OCI-M1 (cell line): Measurements from ENCODE around the gene MNDA.

ENCODE experiments used
- DNase-seq: peaks from one replicate; lab custom pipeline; 2025; lab: John Stamatoyannopoulos, UW

The MNDA gene

GRCh38 chr1:158830904-158831507, at the start of gene MNDA:
Gene MNDA, plus strand, starts transcription at chr1:158831351. Its CDS starts 10,803 bp downstream, at chr1:158842154.
- DNase-seq = peak; percentile 95

- DNase-seq = peak; percentile 45
These were observed 37.5 kb upstream of the MNDA start for GRCh38 chr1:158793604-158794003.

GRCh38 chr1:158794247-158794646, 36.9 kb upstream of the MNDA start:
- no peak for DNase-seq

- DNase-seq = no peak
These were observed 32.6 kb upstream of the MNDA start for GRCh38 chr1:158798531-158798930.

GRCh38 chr1:158799689-158800088, 31.5 kb upstream of the MNDA start:
- DNase-seq = peak; percentile 39

GRCh38 chr1:158800526-158800925, 30.6 kb upstream of the MNDA start:
- no peak for DNase-seq

- no peak for DNase-seq
These were observed 29.8 kb upstream of the MNDA start for GRCh38 chr1:158801396-158801795.

GRCh38 chr1:158803678-158804077, 27.5 kb upstream of the MNDA start:
- DNase-seq = no peak

- no peak for DNase-seq
These were observed 24.1 kb upstream of the MNDA start for GRCh38 chr1:158806916-158807536.

- DNase-seq = no peak
These were observed 21.9 kb upstream of the MNDA start for GRCh38 chr1:158809256-158809655.

GRCh38 chr1:158809862-158810261, 21.3 kb upstream of the MNDA start:
- DNase-seq = peak; percentile 43

- no peak for DNase-seq
These were observed 20.8 kb upstream of the MNDA start for GRCh38 chr1:158810311-158810710.

- no peak for DNase-seq
These were observed 18.8 kb upstream of the MNDA start for GRCh38 chr1:158812336-158812735.

GRCh38 chr1:158813164-158813563, 18.0 kb upstream of the MNDA start:
- peak; percentile 61 for DNase-seq

GRCh38 chr1:158814970-158815369, 16.2 kb upstream of the MNDA start:
- no peak for DNase-seq

- peak; percentile 84 for DNase-seq
These were observed 12.6 kb upstream of the MNDA start for GRCh38 chr1:158818560-158818959.

- DNase-seq = peak; percentile 72
These were observed 12.1 kb upstream of the MNDA start for GRCh38 chr1:158818975-158819431.

GRCh38 chr1:158819461-158820443, 11.4 kb upstream of the MNDA start:
- DNase-seq = peak; percentile 93

GRCh38 chr1:158821723-158822122, 9.4 kb upstream of the MNDA start:
- DNase-seq = no peak

GRCh38 chr1:158830074-158830677, 975 bp upstream of the MNDA start:
- peak; percentile 41 for DNase-seq

GRCh38 chr1:158833264-158833663, 2.1 kb downstream of the MNDA start:
- no peak for DNase-seq

GRCh38 chr1:158836038-158836437, 4.9 kb downstream of the MNDA start:
- DNase-seq = no peak
